ENCODE results near the gene KCTD13. TPM values are rescaled to one million over a fixed set of nuclear protein-coding genes. Genes with fewer than 3 reads are reported as not detected.

Gene KCTD13, protein sequence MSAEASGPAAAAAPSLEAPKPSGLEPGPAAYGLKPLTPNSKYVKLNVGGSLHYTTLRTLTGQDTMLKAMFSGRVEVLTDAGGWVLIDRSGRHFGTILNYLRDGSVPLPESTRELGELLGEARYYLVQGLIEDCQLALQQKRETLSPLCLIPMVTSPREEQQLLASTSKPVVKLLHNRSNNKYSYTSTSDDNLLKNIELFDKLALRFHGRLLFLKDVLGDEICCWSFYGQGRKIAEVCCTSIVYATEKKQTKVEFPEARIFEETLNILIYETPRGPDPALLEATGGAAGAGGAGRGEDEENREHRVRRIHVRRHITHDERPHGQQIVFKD
- 10 to 100 TPM; 17.7 to 28.8 TPM for total RNA-seq

DNA sequence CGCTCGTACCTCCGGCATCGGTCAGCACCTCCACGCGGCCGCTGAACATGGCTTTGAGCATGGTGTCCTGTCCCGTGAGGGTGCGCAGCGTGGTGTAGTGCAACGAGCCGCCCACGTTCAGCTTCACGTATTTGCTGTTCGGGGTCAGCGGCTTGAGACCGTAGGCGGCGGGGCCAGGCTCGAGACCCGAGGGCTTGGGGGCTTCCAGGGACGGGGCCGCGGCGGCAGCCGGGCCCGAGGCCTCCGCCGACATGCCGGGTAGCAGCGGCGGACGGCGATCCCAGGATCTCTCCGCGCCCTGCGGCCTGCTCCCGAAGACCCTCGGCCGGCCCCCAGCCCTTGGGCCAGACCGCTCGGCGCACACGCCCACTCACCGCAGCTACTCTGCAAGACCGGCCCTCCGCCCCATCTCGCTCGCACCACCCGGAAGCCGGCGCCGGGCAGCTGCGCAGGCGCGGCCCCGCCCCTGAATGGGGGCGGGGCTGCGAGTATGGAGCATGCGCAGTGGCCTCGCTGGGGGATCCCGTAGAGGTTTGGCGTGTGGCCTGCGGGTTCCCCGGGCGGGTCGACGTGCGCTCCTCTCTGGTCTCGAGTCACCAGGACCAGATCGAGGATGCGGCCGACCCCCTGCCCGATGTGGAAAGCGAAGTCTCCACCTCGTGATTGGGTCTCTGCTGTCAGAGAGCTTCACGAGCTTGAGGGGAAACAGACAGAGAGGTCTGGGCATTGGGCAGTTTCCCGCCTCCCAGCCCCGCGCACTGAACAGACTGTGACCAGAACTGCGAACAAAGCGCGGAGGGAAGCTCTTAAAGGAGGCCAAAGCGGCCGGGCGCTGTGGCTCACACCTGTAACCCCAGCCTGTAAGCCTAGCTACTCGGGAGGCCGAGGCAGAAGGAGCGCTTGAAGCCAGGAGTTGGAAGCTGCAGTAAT lies at the start of gene KCTD13:
Gene KCTD13, minus strand, starts transcription at position 446 of the 930 bp plus-strand sequence. Its CDS starts 193 bp downstream, at position 253.
- intact Hi-C loops (cut with DNase I), result no loop called here
- no peaks in the 10 kb centered on the region for H3K27me3 ChIP-seq
- peak within 1 kb of the TSS; percentile 99 for H3K4me3 ChIP-seq
- no peaks in the 10 kb centered on the region for H3K9me3 ChIP-seq
- peak; percentile 90 for DNase-seq
- TF ChIP-seq, protein P1, sequence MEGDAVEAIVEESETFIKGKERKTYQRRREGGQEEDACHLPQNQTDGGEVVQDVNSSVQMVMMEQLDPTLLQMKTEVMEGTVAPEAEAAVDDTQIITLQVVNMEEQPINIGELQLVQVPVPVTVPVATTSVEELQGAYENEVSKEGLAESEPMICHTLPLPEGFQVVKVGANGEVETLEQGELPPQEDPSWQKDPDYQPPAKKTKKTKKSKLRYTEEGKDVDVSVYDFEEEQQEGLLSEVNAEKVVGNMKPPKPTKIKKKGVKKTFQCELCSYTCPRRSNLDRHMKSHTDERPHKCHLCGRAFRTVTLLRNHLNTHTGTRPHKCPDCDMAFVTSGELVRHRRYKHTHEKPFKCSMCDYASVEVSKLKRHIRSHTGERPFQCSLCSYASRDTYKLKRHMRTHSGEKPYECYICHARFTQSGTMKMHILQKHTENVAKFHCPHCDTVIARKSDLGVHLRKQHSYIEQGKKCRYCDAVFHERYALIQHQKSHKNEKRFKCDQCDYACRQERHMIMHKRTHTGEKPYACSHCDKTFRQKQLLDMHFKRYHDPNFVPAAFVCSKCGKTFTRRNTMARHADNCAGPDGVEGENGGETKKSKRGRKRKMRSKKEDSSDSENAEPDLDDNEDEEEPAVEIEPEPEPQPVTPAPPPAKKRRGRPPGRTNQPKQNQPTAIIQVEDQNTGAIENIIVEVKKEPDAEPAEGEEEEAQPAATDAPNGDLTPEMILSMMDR (IDR thresholded peaks at IDR 0.05), result no peak
- peaks cover 11% of the 10 kb centered on the region for H3K4me1 ChIP-seq
- no peaks in the 10 kb centered on the region for H3K36me3 ChIP-seq
- peak within 1 kb of the TSS; percentile 68 for H3K27ac ChIP-seq
- peak within 1 kb of the TSS; percentile 86 to 94 for H3K9ac ChIP-seq (ENCODE audit: low read depth in 2 of 2, low read length in 2 of 2)

DNA sequence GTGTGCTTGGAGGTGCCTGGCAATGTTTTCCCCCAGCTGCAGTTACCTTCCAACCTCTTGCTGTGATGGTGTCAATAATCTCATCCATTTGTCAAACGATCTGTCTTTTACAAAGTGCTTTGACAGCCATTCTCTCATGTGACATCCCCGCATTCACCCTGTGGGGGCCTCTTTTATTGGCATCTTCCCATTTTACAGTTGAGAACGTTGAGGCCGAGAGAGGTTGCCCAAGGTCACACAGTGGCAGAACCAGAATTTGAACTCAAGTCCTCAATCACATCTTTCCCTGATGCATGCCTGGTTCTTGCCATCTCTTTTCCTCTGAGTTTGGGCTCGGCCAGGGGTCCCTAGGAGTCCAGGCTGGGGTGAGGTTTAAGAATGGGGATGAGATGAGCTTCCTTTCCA lies 49.1 kb upstream of the KCTD13 start:
- H3K27me3 ChIP-seq, result no peaks in the 10 kb centered on the region
- H3K9ac ChIP-seq (ENCODE audit: low read depth in 2 of 2, low read length in 2 of 2), result peak overlapping the region; percentile 92 to 96
- H3K4me1 ChIP-seq, result peaks cover 17% of the 10 kb centered on the region
- no peak overlapping the region for H3K27ac ChIP-seq
- peak overlapping the region; percentile 75 for H3K4me3 ChIP-seq
- peaks cover 13% of the 10 kb centered on the region for H3K36me3 ChIP-seq
- TF ChIP-seq, protein P1 (IDR thresholded peaks at IDR 0.05), result no peak
- DNase-seq, result no peak
- intact Hi-C loops (cut with DNase I), result no loop called here
- H3K9me3 ChIP-seq, result no peaks in the 10 kb centered on the region

DNA sequence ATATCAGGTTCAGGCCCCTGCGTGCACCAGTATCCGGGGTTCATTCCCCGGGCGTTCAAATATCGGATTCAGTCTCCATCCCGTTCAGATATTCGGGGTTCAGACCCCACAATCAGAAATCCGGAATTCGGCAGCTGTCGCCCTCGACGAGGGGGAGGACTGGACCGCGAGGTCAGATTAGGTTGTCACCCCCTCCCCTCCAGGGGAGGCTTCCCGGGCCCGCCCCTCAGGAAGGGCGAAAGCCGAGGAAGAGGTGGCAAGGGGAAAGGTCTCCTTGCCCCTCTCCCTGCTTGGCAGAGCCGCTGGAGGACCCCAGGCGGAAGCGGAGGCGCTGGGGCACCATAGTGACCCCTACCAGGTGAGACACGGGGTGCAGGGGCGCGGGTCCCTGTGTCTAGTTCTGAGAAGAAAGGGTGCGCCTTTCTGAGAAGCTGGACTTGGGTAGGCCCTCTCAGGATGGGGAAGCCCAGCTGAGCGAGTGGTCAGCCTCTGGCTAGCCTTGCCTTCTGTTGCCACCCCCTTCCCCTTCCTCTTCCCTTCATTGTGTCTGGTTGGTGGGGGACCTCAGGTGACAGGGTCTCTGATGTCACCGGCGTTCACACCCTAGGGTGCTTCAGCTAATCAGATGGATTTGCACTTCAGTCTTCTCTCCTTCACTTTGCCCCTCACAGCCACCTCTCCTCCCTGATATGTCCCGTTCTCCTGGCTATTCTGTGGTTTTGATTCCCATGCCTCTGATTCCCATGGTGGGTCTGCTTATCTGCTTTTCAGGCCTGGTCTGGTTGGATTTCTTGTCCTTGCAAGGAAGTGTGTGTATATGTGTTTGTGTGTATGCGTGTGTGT lies 48.5 kb upstream of the KCTD13 start:
- Histone ChIP-seq H3K27ac (peak overlapping the region; percentile 74), H3K4me3 (peak overlapping the region; percentile 75), H3K9ac (ENCODE audit: low read depth in 2 of 2, low read length in 2 of 2) (peak overlapping the region; percentile 92 to 96), H3K4me1 (peaks cover 17% of the 10 kb centered on the region), H3K27me3 (no peaks in the 10 kb centered on the region), H3K36me3 (peaks cover 14% of the 10 kb centered on the region), H3K9me3 (no peaks in the 10 kb centered on the region)
- TF ChIP-seq, protein P1 (IDR thresholded peaks at IDR 0.05), result no peak
- intact Hi-C loops (cut with DNase I), result no loop called here
- no peak for DNase-seq

DNA sequence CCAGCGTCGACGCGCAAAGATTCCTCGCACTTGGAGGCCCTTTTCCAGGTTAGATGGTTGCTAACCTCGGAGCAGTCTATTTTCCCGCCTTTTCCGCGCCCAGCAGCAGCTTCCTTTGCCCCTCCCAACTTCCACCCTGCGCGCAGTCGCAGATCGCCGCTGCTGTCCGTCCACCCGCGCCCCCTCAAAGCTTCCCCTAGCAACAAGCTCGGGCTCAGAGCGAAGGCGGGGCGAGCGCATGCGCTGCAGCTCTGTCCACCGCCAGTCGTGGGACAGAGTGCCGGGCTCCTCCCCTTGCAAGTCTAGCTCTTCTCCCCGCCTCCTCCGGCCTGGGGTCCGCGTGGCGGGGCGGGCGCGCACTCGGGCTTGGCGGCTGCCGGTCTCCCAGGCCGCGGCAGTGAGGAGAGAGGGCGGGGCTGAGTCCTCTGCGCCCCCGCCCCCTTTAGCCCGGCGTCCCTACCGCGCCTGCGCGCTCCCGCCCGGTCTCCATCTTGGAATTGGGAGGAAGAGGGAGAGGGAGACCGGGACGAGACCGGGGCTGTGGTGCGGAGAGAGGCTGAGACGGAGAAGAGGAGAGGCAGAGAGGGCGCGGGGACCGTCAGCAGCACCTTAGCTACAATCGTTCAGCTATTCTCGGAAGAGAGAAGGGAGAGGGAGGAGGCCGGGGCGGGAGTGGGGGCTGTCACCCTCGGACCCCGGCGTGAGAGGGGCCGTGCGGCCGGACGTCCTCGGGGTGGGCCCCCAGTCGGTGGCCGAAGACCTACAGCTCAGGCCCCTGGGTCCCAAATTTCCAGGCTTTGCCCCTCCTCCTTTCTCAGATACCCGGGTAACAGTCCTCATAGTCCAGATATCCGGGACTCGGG lies 47.6 kb upstream of the KCTD13 start, which contains the start of gene TAOK2:
Gene TAOK2, plus strand, starts transcription at position 485 of the 863 bp plus-strand sequence. CDS start 3,905 bp downstream, outside the sequence.
- Histone ChIP-seq H3K36me3 (peaks cover 11% of the 10 kb centered on the region), H3K4me3 (peak within 1 kb of the TSS; percentile 75), H3K4me1 (peaks cover 17% of the 10 kb centered on the region), H3K27ac (peak within 1 kb of the TSS; percentile 74), H3K27me3 (no peaks in the 10 kb centered on the region), H3K9ac (ENCODE audit: low read depth in 2 of 2, low read length in 2 of 2) (peak within 1 kb of the TSS; percentile 92 to 96), H3K9me3 (no peaks in the 10 kb centered on the region)
- DNase-seq, result peak; percentile 97
- TF ChIP-seq, protein P1 (IDR thresholded peaks at IDR 0.05), result no peak
- intact Hi-C loops (cut with DNase I), result no loop called here

All from colonic mucosa (tissue), 4 donors.